ENCODE data around the gene TUBA1C.

The TUBA1C gene

DNA sequence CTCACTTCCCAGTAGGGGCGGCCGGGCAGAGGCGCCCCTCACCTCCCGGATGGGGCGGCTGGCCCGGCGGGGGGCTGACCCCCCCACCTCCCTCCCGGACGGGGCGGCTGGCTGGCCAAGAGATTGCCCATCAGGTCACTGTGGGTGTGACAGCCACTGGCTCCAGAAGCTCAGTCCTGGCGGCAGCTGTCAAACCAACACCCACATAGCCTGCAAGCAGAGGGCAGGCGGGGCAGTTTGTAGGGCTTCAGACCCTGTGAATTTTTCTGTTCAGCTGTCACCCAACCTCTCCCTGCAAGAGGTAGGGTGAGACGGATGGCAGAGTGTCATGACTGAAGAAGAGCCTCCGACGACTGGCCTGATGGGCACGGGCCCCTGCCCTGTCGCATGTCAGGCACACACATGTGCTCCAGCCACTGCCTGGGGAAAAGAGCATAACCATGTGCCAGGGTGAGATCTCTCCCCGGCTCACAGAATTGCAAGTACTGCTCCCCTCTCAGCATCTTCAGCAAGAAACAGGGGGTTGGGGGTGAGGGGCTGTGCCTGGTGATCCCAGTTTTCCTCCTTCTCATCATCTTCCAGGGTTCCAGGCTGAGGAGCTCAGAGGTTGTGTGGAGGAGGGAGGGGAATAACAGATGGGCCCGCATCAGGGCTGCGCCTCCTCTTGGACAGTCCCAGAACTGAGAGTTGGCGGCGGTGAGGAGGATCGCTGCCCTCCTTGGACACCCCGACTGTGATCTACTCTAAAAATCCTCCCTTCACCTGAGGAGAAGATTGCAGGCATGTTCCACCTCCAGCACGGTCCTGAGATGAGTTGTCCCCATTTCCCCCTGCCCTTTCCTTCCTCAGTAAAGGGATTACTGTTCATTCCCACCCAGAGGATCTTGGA, 18.9 kb downstream of the TUBA1C start:
- no peaks in the 10 kb centered on the region for H3K79me2 ChIP-seq (ENCODE audit: control insufficient read depth, low read length)
- H3K4me2 ChIP-seq (ENCODE audit: low read length): no peak overlapping the region
- no peaks in the 10 kb centered on the region for H4K20me1 ChIP-seq (ENCODE audit: control insufficient read depth, insufficient read depth, low read depth, low read length)
- H3K4me1 ChIP-seq (ENCODE audit: control insufficient read depth, low read length): no peaks in the 10 kb centered on the region
- no peaks in the 10 kb centered on the region for H3K36me3 ChIP-seq (ENCODE audit: control insufficient read depth, low read length)
- H3K4me3 ChIP-seq (ENCODE audit: low read length): no peak overlapping the region
- H3F3A ChIP-seq (ENCODE audit: control insufficient read depth, insufficient read depth): no peaks in the 10 kb centered on the region
- H3K27ac ChIP-seq (ENCODE audit: low read depth, low read length): no peak overlapping the region
- H3K9me2 ChIP-seq (replicated peaks; ENCODE audit: control insufficient read depth, low read length): no peaks in the 10 kb centered on the region
- H3K9me3 ChIP-seq (ENCODE audit: control insufficient read depth, insufficient read depth, low read length): no peaks in the 10 kb centered on the region
- H3K27me3 ChIP-seq (ENCODE audit: control insufficient read depth, low read length): peaks cover 24% of the 10 kb centered on the region
- TF ChIP-seq CTCF (IDR thresholded peaks at IDR 0.05; ENCODE audit: low read depth, low read length, poor library complexity, severe bottlenecking): peak; percentile 41
- TF ChIP-seq EZH2phosphoT487 (IDR thresholded peaks at IDR 0.05; ENCODE audit: borderline replicate concordance, low read length): no peak

GRCh38 chr12:49284672-49285071, 19.8 kb downstream of the TUBA1C start:
- Histone ChIP-seq H3K9me2 (replicated peaks; ENCODE audit: control insufficient read depth, low read length) (no peaks in the 10 kb centered on the region), H3F3A (ENCODE audit: control insufficient read depth, insufficient read depth) (no peaks in the 10 kb centered on the region), H4K20me1 (ENCODE audit: control insufficient read depth, insufficient read depth, low read depth, low read length) (no peaks in the 10 kb centered on the region), H3K27me3 (ENCODE audit: control insufficient read depth, low read length) (peaks cover 24% of the 10 kb centered on the region), H3K36me3 (ENCODE audit: control insufficient read depth, low read length) (no peaks in the 10 kb centered on the region), H3K4me2 (ENCODE audit: low read length) (no peak overlapping the region), H3K9me3 (ENCODE audit: control insufficient read depth, insufficient read depth, low read length) (no peaks in the 10 kb centered on the region), H3K4me3 (ENCODE audit: low read length) (no peak overlapping the region), H3K27ac (ENCODE audit: low read depth, low read length) (no peak overlapping the region), H3K79me2 (ENCODE audit: control insufficient read depth, low read length) (no peaks in the 10 kb centered on the region), H3K4me1 (ENCODE audit: control insufficient read depth, low read length) (no peaks in the 10 kb centered on the region)
- no peak for TF ChIP-seq EZH2phosphoT487 (IDR thresholded peaks at IDR 0.05; ENCODE audit: borderline replicate concordance, low read length)
- TF ChIP-seq CTCF (IDR thresholded peaks at IDR 0.05; ENCODE audit: low read depth, low read length, poor library complexity, severe bottlenecking): no peak

GRCh38 chr12:49287876-49288275, 23.0 kb downstream of the TUBA1C start:
- H4K20me1 ChIP-seq (ENCODE audit: control insufficient read depth, insufficient read depth, low read depth, low read length): no peaks in the 10 kb centered on the region
- no peaks in the 10 kb centered on the region for H3K9me3 ChIP-seq (ENCODE audit: control insufficient read depth, insufficient read depth, low read length)

More at GRCh38 chr12:49287876-49288275, 23.0 kb downstream of the TUBA1C start:
- H3K9me2 ChIP-seq (replicated peaks; ENCODE audit: control insufficient read depth, low read length): no peaks in the 10 kb centered on the region
- TF ChIP-seq EZH2phosphoT487 (IDR thresholded peaks at IDR 0.05; ENCODE audit: borderline replicate concordance, low read length): no peak
- no peak for TF ChIP-seq CTCF (IDR thresholded peaks at IDR 0.05; ENCODE audit: low read depth, low read length, poor library complexity, severe bottlenecking)
- no peaks in the 10 kb centered on the region for H3F3A ChIP-seq (ENCODE audit: control insufficient read depth, insufficient read depth)
- no peak overlapping the region for H3K27ac ChIP-seq (ENCODE audit: low read depth, low read length)
- no peak overlapping the region for H3K4me3 ChIP-seq (ENCODE audit: low read length)
- no peaks in the 10 kb centered on the region for H3K79me2 ChIP-seq (ENCODE audit: control insufficient read depth, low read length)
- H3K36me3 ChIP-seq (ENCODE audit: control insufficient read depth, low read length): no peaks in the 10 kb centered on the region
- H3K4me1 ChIP-seq (ENCODE audit: control insufficient read depth, low read length): no peaks in the 10 kb centered on the region
- H3K27me3 ChIP-seq (ENCODE audit: control insufficient read depth, low read length): peaks cover 27% of the 10 kb centered on the region
- no peak overlapping the region for H3K4me2 ChIP-seq (ENCODE audit: low read length)
